Astrocyte (in vitro differentiated cells and primary cell): Measurements from ENCODE around the gene ITPRIP.

Source experiments
- CTCF ChIP-seq: IDR thresholded peaks from 2 replicates; pipeline ENCODE4 v1.5.1; 2011; ENCODE audit warnings: low read depth, mild to moderate bottlenecking, inconsistent platforms, low read length, moderate library complexity; ENCODE audit not compliant: insufficient read depth
- EZH2 ChIP-seq: IDR thresholded peaks from 2 replicates; pipeline ENCODE4 v1.6.1; 2012; ENCODE audit warnings: mild to moderate bottlenecking, low read length, inconsistent platforms; ENCODE audit not compliant: insufficient read depth

GRCh38 chr10:104376784-104377300 is 38.6 kb upstream of the ITPRIP start:
- no peak for TF ChIP-seq CTCF
- TF ChIP-seq EZH2: no peak
